Cardiac fibroblast (primary cell): ENCODE measurements around the gene TAF4B.

Experiments used
- DNase-seq, 2 donors: peaks; one replicate each; pipeline versions ENCODE4 v3.0.0 to v3.0.0-alpha.2; 2010; ENCODE audit warnings: low read depth in 2 of 2
- H3K4me3 ChIP-seq, 2 donors: replicated peaks in 1 of 2; 1 replicate in 1 of 2; 2 replicates in 1 of 2; pipeline ENCODE4 v1.5.1; 2011; ENCODE audit warnings: low read depth in 2 of 2, low read length in 2 of 2, mild to moderate bottlenecking in 2 of 2, moderate library complexity in 1 of 2
- TF ChIP-seq, protein P1 (sequence below): IDR thresholded peaks from one replicate; pipeline ENCODE4 v1.5.1; 2011; ENCODE audit warnings: low read depth, mild to moderate bottlenecking, low read length, inconsistent platforms

TAF4B gene

DNA sequence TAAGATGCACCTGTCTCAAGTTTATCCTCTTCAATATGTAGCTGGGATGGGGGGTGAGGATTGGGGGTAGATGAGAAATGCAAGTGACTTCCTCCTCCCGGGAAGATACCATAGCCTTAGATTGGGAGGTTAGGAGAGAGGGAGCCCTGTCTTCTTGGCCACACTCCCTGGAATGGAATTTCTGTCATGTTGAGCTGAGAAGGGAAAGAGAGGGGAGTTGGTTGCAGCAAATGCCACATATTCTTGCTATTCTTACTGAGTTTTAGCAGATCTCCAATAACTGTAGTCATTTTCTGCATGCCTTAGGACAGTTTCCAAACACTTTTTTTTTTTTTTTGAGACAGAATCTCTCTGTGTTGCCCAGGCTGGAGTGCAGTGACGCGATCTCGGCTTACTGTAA lies 35.9 kb downstream of the TAF4B start:
- no peak overlapping the region for H3K4me3 ChIP-seq
- no peak for DNase-seq
- TF ChIP-seq, protein P1, sequence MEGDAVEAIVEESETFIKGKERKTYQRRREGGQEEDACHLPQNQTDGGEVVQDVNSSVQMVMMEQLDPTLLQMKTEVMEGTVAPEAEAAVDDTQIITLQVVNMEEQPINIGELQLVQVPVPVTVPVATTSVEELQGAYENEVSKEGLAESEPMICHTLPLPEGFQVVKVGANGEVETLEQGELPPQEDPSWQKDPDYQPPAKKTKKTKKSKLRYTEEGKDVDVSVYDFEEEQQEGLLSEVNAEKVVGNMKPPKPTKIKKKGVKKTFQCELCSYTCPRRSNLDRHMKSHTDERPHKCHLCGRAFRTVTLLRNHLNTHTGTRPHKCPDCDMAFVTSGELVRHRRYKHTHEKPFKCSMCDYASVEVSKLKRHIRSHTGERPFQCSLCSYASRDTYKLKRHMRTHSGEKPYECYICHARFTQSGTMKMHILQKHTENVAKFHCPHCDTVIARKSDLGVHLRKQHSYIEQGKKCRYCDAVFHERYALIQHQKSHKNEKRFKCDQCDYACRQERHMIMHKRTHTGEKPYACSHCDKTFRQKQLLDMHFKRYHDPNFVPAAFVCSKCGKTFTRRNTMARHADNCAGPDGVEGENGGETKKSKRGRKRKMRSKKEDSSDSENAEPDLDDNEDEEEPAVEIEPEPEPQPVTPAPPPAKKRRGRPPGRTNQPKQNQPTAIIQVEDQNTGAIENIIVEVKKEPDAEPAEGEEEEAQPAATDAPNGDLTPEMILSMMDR, result no peak

DNA sequence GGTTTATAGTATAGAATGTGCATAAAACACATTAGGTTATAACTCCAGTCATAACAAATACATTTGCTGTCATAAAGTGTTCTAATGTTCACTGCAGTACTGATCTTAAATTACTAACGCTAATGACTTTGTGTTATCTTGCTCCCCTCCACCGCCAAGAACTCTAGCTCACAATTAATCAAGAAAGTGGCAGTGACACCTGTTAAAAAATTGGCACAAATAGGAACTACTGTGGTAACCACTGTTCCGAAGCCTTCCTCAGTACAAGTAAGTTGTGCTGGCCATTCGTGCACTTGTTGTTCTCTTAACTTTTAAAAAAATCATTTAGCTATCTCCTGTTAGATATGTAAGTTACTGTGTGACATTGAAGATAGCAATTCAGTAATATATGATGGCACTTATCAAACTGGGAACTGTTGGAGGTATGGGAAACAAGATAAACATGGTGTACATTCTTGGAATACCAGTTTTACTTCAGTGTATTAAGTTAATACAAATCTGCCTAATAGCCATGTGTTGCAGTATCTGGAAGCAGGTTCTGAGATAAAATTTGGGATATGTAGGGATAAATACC lies 41.2 kb downstream of the TAF4B start:
- TF ChIP-seq, protein P1, result no peak
- no peak overlapping the region for H3K4me3 ChIP-seq
- DNase-seq, result no peak

DNA sequence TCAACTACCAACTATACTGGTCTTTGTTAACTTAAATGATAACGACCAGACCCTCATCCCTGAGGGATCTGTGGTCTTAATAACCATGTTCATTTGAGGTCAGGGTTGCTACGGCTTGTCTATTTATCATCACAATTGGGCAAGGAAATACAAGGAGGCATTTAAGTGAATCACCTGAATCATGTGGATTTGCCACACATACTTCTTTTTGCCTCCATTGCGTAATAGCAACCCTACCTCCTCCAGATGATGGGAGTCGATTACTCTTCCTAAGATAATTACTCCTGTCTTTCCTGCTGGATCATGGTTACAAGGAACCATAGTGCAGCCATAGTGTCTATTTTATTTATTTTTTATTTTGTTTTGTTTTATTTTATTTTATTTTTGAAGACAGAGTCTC lies 42.2 kb downstream of the TAF4B start:
- TF ChIP-seq, protein P1, result no peak
- no peak overlapping the region for H3K4me3 ChIP-seq
- DNase-seq, result no peak

DNA sequence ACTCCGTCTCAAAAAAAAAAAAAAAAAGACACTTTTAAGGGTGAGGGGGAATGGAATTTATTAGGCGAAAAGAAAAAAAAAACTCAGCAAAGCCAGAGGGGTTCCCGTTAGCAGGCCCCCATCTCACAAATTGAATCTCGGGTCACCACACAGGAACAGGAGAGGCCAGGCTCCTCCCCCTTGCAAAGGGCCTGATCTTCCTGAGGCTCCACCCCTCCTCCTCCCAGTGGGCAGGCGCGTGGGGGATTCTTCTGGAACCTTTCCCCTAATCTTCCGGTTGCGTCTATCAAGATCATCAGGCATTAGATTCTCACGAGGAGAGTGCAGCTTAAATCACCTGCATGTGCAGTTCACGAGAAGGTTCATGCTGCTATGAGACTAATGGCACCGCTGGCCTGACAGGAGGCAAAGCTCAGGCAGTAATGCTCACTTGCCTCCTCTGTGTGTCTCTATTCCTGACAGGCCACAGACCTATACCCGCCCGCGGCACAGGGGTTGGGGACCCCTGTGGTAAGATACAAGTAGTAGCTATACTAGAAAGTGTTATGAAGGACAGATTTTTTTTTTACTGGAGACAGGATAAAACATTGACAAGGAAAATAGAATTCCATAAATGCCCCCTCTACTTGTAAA lies 45.8 kb downstream of the TAF4B start:
- TF ChIP-seq, protein P1, result no peak
- H3K4me3 ChIP-seq, result no peak overlapping the region
- no peak for DNase-seq

DNA sequence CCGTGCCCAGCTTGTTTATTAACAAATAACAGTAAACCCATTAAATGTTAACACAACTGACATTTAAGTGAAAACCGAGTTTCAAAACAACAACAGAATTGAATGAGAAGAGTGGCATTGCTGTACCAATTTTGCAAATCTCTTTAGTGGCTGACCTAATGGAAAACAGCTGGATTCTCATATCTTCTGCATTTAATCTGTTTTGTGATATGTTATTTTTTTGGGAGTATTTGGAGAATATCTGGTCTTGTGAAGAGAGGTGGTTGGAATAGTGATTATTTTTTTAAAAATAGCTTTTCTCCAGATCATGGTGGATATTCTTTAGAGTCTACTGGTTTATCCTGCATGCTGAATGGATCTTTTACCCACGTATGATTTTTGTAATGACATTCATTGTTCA lies 51.1 kb downstream of the TAF4B start:
- DNase-seq, result no peak
- H3K4me3 ChIP-seq, result no peak overlapping the region
- TF ChIP-seq, protein P1, result no peak

DNA sequence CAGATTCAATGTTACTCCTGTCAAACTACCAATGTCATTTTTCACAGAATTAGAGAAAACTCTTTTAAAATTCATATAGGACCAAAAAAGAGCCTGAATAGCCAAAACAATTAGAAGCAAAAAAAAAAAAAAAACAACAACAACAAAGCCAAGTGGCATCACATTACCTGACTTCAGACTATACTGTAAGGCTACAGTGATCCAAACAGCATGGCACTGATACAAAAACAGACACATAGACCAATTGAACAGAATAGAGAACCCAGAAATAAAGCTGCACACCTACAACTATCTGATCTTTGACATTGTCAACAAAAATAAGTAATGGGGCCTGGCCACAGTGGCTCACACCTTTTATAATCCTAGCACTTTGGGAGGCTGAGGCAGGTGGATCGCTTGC lies 53.2 kb downstream of the TAF4B start:
- TF ChIP-seq, protein P1, result no peak
- H3K4me3 ChIP-seq, result no peak overlapping the region
- no peak for DNase-seq

DNA sequence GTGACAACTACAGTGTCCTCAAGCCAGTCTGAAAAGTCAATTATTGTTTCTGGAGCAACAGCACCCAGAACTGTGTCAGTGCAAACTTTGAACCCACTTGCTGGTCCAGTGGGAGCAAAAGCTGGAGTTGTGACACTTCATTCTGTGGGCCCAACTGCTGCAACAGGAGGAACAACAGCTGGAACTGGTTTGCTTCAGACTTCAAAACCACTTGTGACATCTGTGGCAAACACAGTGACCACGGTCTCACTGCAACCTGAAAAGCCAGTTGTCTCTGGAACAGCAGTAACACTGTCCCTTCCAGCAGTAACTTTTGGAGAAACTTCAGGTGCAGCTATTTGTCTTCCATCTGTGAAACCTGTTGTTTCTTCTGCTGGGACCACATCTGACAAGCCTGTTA lies 59.8 kb downstream of the TAF4B start:
- H3K4me3 ChIP-seq, result no peak overlapping the region
- TF ChIP-seq, protein P1, result no peak
- DNase-seq, result no peak
